ENCODE data around the gene PTH1R.

Gene PTH1R

DNA sequence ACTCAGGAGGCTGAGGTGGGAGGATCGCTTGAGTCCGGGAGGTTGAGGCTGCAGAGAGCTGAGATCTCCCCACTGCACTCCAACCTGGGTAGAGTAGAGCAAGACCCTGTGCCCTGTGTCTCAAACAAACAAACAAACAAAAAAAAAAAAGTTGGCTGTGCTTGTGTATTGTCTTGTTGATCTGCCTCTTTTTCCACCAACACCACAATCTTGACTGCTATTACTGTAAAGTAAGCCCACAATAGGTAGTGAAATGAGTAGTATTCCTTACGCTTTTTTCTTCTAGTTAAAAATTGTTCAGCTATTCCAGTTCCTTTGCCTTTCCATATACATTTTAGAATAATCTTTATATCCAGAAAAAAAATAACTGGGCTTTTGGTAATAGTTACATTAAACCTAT lies 35.5 kb downstream of the PTH1R start:
- peaks cover 24% of the 10 kb centered on the region for H3K4me1 Mint-ChIP-seq (ENCODE audit: low read depth)
- H3K36me3 Mint-ChIP-seq: peaks cover 12% of the 10 kb centered on the region
- no peaks in the 10 kb centered on the region for H3K9me3 Mint-ChIP-seq (ENCODE audit: low read depth)
- no peak overlapping the region for H3K27ac Mint-ChIP-seq
- H3K4me3 Mint-ChIP-seq: no peak overlapping the region
- H3K27me3 Mint-ChIP-seq: no peaks in the 10 kb centered on the region

DNA sequence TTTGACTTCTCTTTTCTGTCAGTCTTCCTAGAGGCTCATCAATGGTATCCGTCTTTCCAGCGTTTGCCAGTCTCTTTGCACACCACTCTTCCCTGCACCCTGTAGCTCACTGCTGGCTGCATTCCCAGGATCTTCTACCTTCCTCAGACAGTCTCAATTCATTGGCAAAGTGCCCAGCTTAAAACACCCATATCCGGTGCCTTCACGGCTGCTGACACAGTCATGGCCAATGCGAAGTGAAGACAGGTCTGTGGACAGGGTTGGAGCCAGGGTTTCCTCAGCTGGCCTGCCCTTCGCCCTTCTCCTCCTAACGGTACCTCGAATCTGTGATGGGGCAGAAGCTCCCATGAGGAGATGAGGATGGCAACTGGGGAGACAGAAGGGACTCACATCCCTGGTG lies 36.1 kb downstream of the PTH1R start:
- Mint-ChIP-seq H3K4me3 (no peak overlapping the region), H3K36me3 (peaks cover 18% of the 10 kb centered on the region), H3K4me1 (ENCODE audit: low read depth) (peaks cover 24% of the 10 kb centered on the region), H3K27me3 (no peaks in the 10 kb centered on the region), H3K9me3 (ENCODE audit: low read depth) (no peaks in the 10 kb centered on the region), H3K27ac (no peak overlapping the region)

DNA sequence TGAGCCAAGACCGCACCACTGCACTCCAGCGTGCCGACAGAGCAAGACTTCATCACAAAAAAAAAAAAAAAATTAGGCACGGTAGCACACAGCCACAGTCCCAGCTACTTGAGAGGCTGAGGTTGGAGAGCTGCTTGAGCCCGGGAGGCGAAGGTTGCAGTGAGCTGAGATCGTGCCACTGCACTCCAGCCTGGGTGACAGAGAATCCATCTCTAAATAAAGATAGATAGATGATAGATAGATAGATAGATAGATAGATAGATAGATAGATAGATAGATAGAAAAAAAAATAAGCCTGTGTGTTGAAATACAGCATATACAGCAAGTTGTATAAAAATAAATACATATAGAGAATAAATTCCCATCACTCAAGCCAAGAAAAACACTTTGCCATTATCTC lies 37.3 kb downstream of the PTH1R start:
- Mint-ChIP-seq H3K9me3 (ENCODE audit: low read depth) (no peaks in the 10 kb centered on the region), H3K36me3 (peaks cover 21% of the 10 kb centered on the region), H3K4me3 (no peak overlapping the region), H3K4me1 (ENCODE audit: low read depth) (peaks cover 19% of the 10 kb centered on the region), H3K27me3 (no peaks in the 10 kb centered on the region), H3K27ac (peak overlapping the region; percentile 48)

DNA sequence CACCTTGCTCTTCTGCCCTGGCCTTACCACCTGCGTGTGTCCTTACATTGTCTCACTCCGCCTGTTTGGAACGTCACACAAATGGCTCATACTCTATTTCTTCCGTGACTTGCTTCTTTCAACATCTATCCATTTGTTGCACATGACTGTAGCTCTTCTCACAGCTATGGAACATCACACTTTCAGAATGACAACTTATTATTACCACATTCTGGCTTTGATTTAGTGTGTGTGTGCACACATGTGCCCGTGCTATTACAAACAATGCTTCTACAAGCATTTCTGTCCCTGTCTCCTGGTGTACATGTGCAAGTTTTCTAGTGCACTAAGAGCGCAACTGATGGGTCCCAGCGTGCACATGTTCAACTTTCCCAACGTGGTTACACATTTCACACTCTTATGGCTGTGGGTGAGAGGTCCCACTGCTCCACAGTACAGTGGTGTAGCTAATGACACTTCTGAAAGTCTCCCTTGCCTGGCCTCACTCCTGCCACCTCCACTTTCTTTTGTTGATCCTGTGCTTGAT lies 37.8 kb downstream of the PTH1R start:
- Mint-ChIP-seq H3K9me3 (ENCODE audit: low read depth) (no peaks in the 10 kb centered on the region), H3K4me1 (ENCODE audit: low read depth) (peaks cover 19% of the 10 kb centered on the region), H3K36me3 (peaks cover 21% of the 10 kb centered on the region), H3K4me3 (no peak overlapping the region), H3K27ac (peak overlapping the region; percentile 48), H3K27me3 (no peaks in the 10 kb centered on the region)

DNA sequence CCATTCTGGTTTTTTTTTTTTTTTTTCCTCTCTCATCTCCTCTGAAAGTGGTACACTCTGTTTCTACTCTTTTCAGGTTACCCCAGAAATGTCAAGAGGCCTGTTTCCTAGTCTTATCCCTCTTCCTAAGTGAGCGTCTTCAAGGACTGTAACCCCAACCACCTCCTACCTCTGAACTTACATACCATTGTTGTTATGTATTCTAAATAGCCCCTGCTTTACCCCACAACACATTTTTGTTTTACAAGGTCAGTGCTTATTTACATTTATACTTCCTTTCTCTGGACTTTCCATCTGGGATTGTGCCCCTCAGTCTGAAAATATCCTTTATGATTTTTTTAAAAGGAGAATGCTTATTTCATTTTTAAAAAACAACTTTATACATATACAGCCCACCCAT lies 38.8 kb downstream of the PTH1R start:
- H3K27me3 Mint-ChIP-seq: no peaks in the 10 kb centered on the region
- no peaks in the 10 kb centered on the region for H3K9me3 Mint-ChIP-seq (ENCODE audit: low read depth)
- H3K36me3 Mint-ChIP-seq: peaks cover 21% of the 10 kb centered on the region
- peaks cover 19% of the 10 kb centered on the region for H3K4me1 Mint-ChIP-seq (ENCODE audit: low read depth)
- no peak overlapping the region for H3K4me3 Mint-ChIP-seq
- peak overlapping the region; percentile 59 for H3K27ac Mint-ChIP-seq

DNA sequence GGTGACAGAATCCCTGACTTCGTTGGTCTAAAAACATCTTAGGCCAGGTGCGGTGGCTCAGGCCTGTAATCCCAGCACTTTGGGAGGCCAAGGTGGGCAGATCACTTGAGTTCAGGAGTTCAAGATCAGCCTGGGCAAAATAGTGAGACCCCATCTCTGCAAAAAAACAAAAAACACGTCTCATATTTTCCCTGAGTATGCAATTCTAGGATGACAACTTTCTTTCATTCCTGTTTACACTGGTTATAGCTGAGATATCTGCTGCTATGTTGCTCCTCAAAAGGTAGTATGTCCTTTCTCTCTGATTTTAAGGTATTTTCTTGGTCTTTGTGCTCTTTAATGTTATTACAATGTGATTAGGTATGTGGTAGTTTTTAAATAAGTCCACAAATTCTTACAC lies 39.3 kb downstream of the PTH1R start:
- H3K4me1 Mint-ChIP-seq (ENCODE audit: low read depth): peaks cover 19% of the 10 kb centered on the region
- H3K27ac Mint-ChIP-seq: peak overlapping the region; percentile 41
- peaks cover 21% of the 10 kb centered on the region for H3K36me3 Mint-ChIP-seq
- no peaks in the 10 kb centered on the region for H3K27me3 Mint-ChIP-seq
- H3K4me3 Mint-ChIP-seq: no peak overlapping the region
- no peaks in the 10 kb centered on the region for H3K9me3 Mint-ChIP-seq (ENCODE audit: low read depth)

DNA sequence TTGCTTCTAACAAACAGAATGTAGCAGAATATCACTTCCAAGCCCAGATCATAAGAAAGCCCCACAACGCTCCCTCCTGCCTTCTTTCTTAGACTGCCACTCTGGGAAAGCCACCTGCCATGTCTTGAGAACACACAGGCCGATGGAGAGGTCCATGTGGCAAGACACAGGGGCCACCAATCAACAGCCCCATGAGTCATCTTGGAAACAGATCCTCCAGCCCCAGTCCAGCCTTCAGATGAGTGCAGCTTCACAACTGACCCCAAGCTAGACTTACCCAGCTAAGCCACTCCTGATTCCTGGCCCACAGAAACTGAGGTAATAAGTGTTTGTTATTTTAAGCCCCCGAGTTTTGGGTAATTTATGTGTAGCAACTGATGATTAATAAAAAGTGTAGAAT lies 39.7 kb downstream of the PTH1R start:
- Mint-ChIP-seq H3K4me1 (ENCODE audit: low read depth) (peaks cover 19% of the 10 kb centered on the region), H3K36me3 (peaks cover 21% of the 10 kb centered on the region), H3K27me3 (no peaks in the 10 kb centered on the region)

DNA sequence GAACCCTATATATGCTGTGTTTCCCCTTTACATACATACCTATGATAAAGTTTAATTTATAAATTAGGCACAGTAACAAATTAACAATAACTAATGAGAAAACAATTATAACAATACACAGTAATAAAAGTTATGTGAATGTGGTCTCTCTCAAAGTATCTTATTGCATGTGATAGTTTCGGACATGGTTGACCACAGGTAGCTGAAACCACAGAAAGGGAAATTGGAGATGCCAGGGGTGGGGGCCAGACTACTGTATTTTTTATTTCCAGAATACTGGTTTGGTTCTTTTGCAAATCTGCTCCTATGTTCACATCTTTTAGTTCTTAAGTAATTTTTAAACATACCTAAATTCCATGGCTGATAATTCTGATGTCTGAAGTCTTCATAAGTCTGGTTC lies 40.7 kb downstream of the PTH1R start:
- H3K4me1 Mint-ChIP-seq (ENCODE audit: low read depth): peaks cover 19% of the 10 kb centered on the region
- H3K27ac Mint-ChIP-seq: no peak overlapping the region

More for the DNA sequence above, 39.7 kb downstream of the PTH1R start:
- peak overlapping the region; percentile 41 for H3K27ac Mint-ChIP-seq
- no peaks in the 10 kb centered on the region for H3K9me3 Mint-ChIP-seq (ENCODE audit: low read depth)
- H3K4me3 Mint-ChIP-seq: no peak overlapping the region

DNA sequence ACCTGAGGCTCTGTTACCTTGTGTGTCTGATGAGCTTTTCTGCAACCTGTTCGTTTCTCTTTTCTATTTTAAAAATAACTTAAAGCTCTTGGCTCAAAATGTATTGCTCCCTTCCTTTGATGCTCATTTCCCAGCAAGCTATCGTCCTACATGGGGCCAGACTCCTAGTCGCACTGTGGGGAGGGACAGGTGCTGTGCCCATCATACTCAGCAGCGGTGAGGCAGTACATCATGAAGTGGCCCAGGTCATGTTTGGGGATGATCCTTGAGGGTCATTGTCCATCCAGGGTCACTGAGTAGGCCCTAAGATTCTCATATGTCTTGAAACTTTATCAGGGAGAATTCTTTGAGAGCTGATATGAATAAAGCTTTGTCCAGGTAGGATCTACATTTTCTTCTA lies 41.1 kb downstream of the PTH1R start:
- H3K36me3 Mint-ChIP-seq: peaks cover 21% of the 10 kb centered on the region
- no peaks in the 10 kb centered on the region for H3K27me3 Mint-ChIP-seq
- H3K27ac Mint-ChIP-seq: no peak overlapping the region
- H3K4me3 Mint-ChIP-seq: no peak overlapping the region
- no peaks in the 10 kb centered on the region for H3K9me3 Mint-ChIP-seq (ENCODE audit: low read depth)
- peaks cover 16% of the 10 kb centered on the region for H3K4me1 Mint-ChIP-seq (ENCODE audit: low read depth)

More for the DNA sequence above, 40.7 kb downstream of the PTH1R start:
- Mint-ChIP-seq H3K9me3 (ENCODE audit: low read depth) (no peaks in the 10 kb centered on the region), H3K4me3 (no peak overlapping the region), H3K36me3 (peaks cover 21% of the 10 kb centered on the region), H3K27me3 (no peaks in the 10 kb centered on the region)

DNA sequence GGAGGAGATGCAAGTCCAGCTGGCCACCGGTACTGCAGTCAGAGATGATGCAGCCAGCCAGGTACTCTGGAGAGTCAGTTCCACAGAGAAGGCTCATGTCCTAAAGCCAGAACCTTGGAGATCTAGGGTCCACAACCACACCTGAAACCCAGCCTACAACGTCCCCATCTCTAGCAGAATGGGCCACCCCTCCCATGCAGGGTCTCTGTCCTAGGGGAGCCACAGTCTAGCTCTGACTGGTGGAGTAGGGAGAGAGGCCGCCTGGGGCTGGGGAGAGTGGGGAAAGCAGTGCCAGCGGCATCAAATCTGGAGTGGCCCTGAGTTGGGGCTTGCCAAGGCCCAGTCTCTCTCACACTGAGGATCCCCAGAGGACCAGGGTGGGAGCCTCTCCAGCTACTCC lies 43.5 kb downstream of the PTH1R start:
- Mint-ChIP-seq H3K9me3 (ENCODE audit: low read depth) (no peaks in the 10 kb centered on the region), H3K27ac (no peak overlapping the region), H3K4me3 (no peak overlapping the region), H3K4me1 (ENCODE audit: low read depth) (peaks cover 1% of the 10 kb centered on the region), H3K36me3 (peaks cover 21% of the 10 kb centered on the region), H3K27me3 (no peaks in the 10 kb centered on the region)

DNA sequence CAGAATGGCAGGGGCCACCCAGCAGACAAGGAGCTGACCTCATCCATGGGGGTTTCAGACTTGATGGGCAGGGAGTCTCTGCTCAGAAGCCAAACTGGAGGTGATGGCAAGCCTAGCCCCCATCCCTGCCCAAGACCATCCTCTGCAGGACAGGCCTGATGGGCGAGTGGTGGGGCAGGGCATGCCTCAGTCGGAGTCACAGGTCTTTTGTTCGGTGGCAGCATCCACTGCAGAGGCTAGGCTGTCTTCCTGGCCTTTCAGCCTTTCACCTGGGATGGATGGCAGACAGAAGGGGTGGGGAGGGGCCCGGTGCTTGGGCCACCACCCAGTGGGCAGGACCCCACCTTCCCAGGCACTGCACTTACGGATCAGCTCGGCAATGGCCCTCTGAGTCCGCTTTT lies 44.4 kb downstream of the PTH1R start:
- Mint-ChIP-seq H3K27ac (no peak overlapping the region), H3K36me3 (peaks cover 17% of the 10 kb centered on the region), H3K4me1 (ENCODE audit: low read depth) (peaks cover 5% of the 10 kb centered on the region), H3K27me3 (no peaks in the 10 kb centered on the region), H3K9me3 (ENCODE audit: low read depth) (no peaks in the 10 kb centered on the region), H3K4me3 (no peak overlapping the region)

DNA sequence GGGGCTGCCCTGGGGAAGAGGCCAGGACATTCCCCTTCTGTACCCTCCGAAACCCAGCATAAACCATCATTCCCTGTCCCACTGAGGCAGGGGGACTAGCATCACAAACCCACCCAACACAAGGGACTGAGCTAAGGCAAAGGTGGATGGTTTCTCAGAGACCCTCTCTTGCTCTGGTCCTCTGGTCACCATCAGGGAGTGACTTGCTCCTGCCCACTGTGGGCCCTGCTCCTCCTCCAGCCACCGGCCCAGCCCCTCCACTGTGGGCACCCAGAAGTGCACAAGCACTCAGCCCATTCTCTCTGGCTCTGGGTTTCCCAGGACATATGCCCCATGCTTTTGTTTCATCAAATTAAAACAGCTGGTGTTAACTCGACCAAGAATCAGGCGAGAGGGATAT lies 44.9 kb downstream of the PTH1R start:
- peaks cover 9% of the 10 kb centered on the region for H3K4me1 Mint-ChIP-seq (ENCODE audit: low read depth)
- peaks cover 13% of the 10 kb centered on the region for H3K36me3 Mint-ChIP-seq
- H3K9me3 Mint-ChIP-seq (ENCODE audit: low read depth): no peaks in the 10 kb centered on the region
- H3K27me3 Mint-ChIP-seq: no peaks in the 10 kb centered on the region
- H3K4me3 Mint-ChIP-seq: no peak overlapping the region
- H3K27ac Mint-ChIP-seq: no peak overlapping the region

DNA sequence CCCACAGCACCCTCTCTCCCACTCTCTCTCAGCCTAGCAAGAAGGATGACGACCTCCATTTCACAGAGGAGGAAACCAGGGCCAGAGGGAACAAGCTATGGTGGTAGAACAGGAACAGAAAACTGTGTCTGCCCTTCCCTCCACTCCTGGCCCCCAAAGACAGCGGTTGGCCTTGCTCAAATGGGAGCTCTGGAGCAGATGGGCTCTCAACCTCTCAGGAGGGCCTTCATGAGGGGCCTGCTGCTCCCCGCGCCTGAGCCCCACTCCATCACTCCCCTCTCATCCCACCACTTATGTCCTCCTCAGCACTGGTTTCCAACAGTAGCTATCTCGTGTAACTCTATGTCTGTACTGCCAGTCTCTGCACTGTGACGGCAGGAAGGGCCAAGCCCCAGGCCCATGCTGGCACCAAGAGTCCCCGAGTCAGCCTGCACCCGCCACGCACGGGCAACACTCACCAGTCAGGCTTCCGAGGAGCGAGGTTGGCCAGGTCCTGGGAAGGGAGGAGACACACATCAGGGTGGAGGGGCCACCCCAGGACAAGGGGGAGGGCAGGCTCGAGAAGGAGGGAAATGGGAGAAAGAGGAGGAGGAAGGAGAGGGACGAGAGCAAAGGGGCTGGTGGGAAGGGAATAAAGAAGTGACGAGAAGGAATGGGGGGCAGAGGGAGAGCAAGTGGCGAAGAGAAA lies 45.5 kb downstream of the PTH1R start:
- Mint-ChIP-seq H3K4me3 (no peak overlapping the region), H3K27me3 (no peaks in the 10 kb centered on the region), H3K27ac (peak overlapping the region; percentile 70), H3K9me3 (ENCODE audit: low read depth) (no peaks in the 10 kb centered on the region), H3K4me1 (ENCODE audit: low read depth) (peaks cover 15% of the 10 kb centered on the region), H3K36me3 (peaks cover 9% of the 10 kb centered on the region)

DNA sequence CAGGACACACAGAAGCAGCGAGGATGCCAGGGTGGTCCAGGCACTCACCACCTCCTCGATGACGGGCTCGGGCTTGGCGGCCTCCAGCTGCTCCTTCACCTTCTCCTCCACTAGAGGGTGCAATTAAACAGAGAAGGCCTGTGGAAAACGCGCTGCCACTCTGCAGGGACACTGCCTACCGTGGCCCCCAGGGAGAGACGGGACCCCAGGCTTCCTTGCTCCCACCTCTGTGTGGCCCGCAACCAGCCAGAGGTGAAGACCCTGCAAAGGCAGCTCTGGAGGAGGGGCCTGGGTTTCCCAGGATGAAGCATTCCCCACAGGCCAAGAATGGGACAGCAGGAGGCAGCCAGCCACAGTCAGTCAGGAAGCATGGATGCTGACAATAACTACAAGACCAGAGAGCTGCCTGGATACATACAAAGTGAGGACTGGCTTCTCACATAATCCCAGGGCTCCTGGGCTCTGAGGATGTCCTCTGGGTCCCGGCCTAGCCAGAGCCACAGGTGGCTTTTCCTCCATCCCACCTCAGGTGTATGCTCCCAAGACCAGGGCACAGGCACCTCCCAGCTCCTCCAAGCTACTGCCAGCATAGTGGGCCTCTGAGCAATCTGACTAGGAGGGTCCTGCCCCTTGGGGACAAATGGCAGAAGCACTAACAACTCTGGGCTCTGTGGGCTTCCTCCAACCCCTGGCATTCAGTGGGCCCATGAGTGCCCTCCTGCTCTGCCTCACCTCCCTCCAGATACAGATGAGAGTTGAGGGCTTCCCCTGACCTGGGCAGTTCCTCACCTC lies 46.2 kb downstream of the PTH1R start:
- H3K4me1 Mint-ChIP-seq (ENCODE audit: low read depth): peaks cover 22% of the 10 kb centered on the region
- no peaks in the 10 kb centered on the region for H3K9me3 Mint-ChIP-seq (ENCODE audit: low read depth)
- no peaks in the 10 kb centered on the region for H3K27me3 Mint-ChIP-seq
- peak overlapping the region; percentile 70 for H3K27ac Mint-ChIP-seq
- H3K36me3 Mint-ChIP-seq: peaks cover 8% of the 10 kb centered on the region
- no peak overlapping the region for H3K4me3 Mint-ChIP-seq

DNA sequence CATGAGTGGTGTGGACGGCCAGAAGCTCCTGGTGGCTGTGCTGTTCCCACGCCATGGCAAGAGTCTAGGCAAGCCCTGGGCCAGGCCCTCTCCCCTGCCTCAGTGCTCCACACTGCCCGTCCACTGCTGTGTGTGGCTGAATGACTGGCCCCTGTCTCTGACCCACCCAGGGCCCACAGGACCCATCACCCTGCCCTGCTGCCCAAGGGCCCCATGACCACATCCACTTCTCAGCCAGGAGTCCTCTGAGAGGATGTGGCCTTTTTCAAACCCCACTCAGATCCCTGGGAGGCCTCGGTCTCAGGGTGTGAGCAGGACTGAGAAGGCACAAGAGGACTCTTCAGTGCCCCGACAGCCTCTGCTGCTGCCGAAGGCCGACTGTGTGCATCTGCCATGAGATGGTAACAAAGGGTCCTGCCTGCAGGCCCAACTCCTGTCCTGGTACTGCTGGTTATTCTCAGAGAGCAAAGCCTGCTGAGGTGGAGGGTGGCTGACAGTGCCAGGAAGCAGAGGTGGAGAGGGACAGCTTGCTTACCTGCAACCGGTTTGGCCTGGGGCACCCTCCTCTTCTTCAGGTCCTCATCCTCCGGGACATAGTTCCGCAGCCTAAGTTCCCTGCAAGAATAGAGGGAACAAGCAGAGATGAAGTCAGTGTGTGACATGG lies 47.5 kb downstream of the PTH1R start:
- no peaks in the 10 kb centered on the region for H3K9me3 Mint-ChIP-seq (ENCODE audit: low read depth)
- H3K36me3 Mint-ChIP-seq: peaks cover 6% of the 10 kb centered on the region

More for the DNA sequence above, 47.5 kb downstream of the PTH1R start:
- no peaks in the 10 kb centered on the region for H3K27me3 Mint-ChIP-seq
- H3K4me1 Mint-ChIP-seq (ENCODE audit: low read depth): peaks cover 30% of the 10 kb centered on the region
- no peak overlapping the region for H3K27ac Mint-ChIP-seq
- H3K4me3 Mint-ChIP-seq: no peak overlapping the region

All from activated naive CD8-positive, alpha-beta T cell (primary cell).